Measurements from ENCODE around the gene ZFYVE27. TPM values are rescaled to one million over a fixed set of nuclear protein-coding genes. Genes with fewer than 3 reads are reported as not detected.

Gene ZFYVE27
- total RNA-seq, 2 donors from 2014 or later, result 14.8 to 32.6 TPM

DNA sequence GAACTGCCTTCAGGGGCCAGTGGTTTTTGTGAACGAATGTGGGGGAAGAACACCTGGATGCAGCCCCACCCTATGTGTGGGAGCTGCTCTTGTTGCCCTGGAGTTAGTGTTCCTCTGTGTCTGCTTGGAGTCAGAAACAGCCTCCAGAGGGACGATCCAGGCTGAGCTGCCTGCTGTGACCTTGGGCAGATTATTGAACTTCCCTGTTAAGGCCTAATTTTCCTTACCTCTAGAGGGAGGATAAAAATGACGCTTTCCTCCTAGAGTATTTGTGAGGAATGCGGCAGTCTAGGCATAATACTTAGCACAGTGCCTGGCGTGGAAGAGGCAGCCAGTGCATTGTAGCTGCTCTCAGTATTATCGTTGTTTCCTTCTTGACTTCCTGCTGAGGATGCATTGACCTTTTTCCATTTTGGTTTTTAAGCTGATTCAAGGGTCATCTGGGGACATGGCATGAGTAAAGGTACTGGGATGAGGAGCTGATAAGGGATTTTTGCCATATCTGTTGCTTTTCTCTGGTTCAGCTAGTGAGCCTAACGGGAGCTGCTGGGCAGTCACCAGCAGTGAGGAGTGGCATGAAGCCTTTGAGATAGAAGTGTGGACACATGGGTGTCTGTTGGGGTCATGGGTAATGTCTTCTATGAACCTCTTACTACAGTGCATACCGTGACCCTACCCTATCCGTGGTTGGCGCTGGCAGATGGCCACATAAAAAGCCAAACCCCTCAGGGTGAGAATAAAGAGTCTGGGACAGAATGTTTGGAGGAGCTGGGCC lies 6.4 kb downstream of the ZFYVE27 start:
- Histone ChIP-seq H3K4me1 (peaks cover 16% of the 10 kb centered on the region), H3K36me3 (replicated peaks in 1 of 2; ENCODE audit: insufficient read depth in 1 of 2, low read depth in 2 of 2) (peaks cover 0 to 14% of the 10 kb centered on the region in 2 donors), H3K27me3 (no peaks in the 10 kb centered on the region), H3K9me3 (no peaks in the 10 kb centered on the region), H3K27ac (peak overlapping the region; percentile 4 to 55 (median 29)), H3K4me3 (no peak overlapping the region)
- ATAC-seq (peak; percentile 52), DNase-seq (no peak)
- intact Hi-C loops (cut with DNase I), result no loop called here
- TF ChIP-seq, protein P1, sequence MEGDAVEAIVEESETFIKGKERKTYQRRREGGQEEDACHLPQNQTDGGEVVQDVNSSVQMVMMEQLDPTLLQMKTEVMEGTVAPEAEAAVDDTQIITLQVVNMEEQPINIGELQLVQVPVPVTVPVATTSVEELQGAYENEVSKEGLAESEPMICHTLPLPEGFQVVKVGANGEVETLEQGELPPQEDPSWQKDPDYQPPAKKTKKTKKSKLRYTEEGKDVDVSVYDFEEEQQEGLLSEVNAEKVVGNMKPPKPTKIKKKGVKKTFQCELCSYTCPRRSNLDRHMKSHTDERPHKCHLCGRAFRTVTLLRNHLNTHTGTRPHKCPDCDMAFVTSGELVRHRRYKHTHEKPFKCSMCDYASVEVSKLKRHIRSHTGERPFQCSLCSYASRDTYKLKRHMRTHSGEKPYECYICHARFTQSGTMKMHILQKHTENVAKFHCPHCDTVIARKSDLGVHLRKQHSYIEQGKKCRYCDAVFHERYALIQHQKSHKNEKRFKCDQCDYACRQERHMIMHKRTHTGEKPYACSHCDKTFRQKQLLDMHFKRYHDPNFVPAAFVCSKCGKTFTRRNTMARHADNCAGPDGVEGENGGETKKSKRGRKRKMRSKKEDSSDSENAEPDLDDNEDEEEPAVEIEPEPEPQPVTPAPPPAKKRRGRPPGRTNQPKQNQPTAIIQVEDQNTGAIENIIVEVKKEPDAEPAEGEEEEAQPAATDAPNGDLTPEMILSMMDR (IDR thresholded peaks at IDR 0.05), result peak in 1 of 7 experiments; percentile 8
- no peak for TF ChIP-seq POLR2A (IDR thresholded peaks at IDR 0.05)
- WGBS, 2 donors, result 42 to 59% methylated on average over 10 of the region's 10 CpGs

DNA sequence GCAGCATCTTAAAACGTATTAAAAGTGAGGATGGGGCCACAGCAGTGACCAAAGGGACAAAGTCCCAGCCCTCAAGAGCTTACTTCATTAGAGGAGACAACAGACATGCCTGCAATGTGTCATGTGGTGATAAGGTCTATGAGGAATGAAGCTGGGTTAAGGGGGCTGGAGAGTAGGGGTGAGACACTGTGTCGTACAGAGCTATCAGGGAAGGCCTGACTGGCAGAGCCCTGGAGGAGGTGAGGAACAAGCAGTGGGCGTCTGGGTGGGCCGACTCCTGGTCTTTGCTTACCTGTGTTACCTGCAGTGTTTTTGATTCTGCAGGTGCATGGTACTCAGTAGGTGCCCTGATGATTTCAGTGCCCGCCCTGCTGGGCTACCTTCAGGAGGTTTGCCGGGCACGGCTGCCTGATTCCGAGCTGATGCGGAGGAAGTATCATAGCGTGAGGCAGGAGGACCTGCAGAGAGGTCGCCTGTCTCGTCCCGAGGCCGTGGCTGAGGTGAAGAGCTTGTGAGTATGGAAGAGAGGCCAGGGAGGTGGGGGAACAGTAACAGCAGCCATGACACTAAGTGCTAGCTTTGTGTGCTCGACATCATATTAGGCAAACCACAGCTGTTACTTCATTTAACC lies 7.6 kb downstream of the ZFYVE27 start:
- peak; percentile 15 for ATAC-seq
- Histone ChIP-seq H3K9me3 (no peaks in the 10 kb centered on the region), H3K27ac (no peak overlapping the region), H3K27me3 (no peaks in the 10 kb centered on the region), H3K4me1 (peaks cover 12% of the 10 kb centered on the region), H3K36me3 (replicated peaks in 1 of 2; ENCODE audit: insufficient read depth in 1 of 2, low read depth in 2 of 2) (peaks cover 0 to 19% of the 10 kb centered on the region in 2 donors), H3K4me3 (no peak overlapping the region)
- TF ChIP-seq, protein P1 (IDR thresholded peaks at IDR 0.05), result no peak
- TF ChIP-seq POLR2A (IDR thresholded peaks at IDR 0.05), result no peak
- DNase-seq, result no peak
- WGBS, 2 donors, result 89 to 91% methylated on average over 15 of the region's 15 CpGs
- intact Hi-C loops (cut with DNase I), result no loop called here

DNA sequence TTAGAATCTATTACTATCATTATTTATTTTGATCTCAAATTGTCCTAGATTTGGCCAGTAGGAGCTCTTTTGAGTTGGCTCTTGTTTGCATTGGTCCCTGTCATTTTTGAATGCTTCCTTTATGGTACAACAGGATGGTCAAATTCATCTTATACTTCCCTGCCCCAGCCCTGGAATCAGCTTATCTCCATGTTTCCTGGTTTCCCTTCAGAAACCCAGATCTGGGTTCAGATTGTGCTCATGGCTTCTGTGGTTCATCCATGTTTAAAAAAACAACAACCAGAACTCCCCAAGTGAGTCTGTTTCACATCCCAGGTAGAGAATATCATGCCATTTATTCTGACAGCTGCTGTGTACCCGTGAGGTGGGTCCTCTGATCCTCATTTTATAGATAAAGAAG lies 10.6 kb downstream of the ZFYVE27 start:
- H3K9me3 ChIP-seq, result no peaks in the 10 kb centered on the region
- TF ChIP-seq, protein P1 (IDR thresholded peaks at IDR 0.05), result no peak
- TF ChIP-seq POLR2A (IDR thresholded peaks at IDR 0.05), result no peak
- intact Hi-C loops (cut with DNase I), result no loop called here
- peaks cover 12% of the 10 kb centered on the region for H3K4me1 ChIP-seq
- peaks cover 5 to 35% of the 10 kb centered on the region in 2 donors for H3K36me3 ChIP-seq (replicated peaks in 1 of 2; ENCODE audit: insufficient read depth in 1 of 2, low read depth in 2 of 2)
- no peaks in the 10 kb centered on the region for H3K27me3 ChIP-seq
- 92 to 100% methylated on average over 1 of the region's 1 CpG for WGBS, 2 donors
- DNase-seq, result no peak
- H3K27ac ChIP-seq, result no peak overlapping the region
- no peak for ATAC-seq
- H3K4me3 ChIP-seq, result no peak overlapping the region

DNA sequence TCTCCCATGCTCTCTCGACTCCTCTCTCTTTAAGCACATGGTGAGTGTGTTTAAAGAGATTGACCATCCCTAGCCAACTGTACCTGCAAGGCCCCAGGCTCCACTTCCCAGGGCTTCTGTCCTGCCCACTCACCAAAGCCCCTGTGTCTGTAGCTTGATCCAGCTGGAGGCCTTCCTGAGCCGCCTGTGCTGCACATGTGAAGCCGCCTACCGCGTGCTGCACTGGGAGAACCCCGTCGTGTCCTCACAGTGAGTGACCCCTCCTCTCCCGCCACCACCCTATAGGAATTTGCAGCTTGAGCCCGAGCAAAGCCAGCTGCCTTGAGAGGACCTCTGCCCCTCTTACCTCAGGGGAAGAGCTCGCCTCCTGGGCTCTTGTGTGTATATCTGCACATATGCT lies 11.2 kb downstream of the ZFYVE27 start:
- Histone ChIP-seq H3K9me3 (no peaks in the 10 kb centered on the region), H3K4me3 (no peak overlapping the region), H3K4me1 (peaks cover 6% of the 10 kb centered on the region), H3K27ac (no peak overlapping the region), H3K36me3 (replicated peaks in 1 of 2; ENCODE audit: insufficient read depth in 1 of 2, low read depth in 2 of 2) (peaks cover 9 to 39% of the 10 kb centered on the region in 2 donors), H3K27me3 (no peaks in the 10 kb centered on the region)
- DNase-seq (no peak), ATAC-seq (no peak)
- no peak for TF ChIP-seq POLR2A (IDR thresholded peaks at IDR 0.05)
- TF ChIP-seq, protein P1 (IDR thresholded peaks at IDR 0.05), result no peak
- 80 to 88% methylated on average over 10 of the region's 10 CpGs for WGBS, 2 donors
- intact Hi-C loops (cut with DNase I), result no loop called here

All from body of pancreas (tissue), 4 donors.